HepG2 (cell line): ENCODE results near the gene ABCG1.

Experiments used
- EEA1 ChIP-seq: sonication (generic); formaldehyde crosslinking; IDR thresholded peaks from 2 replicates; pipeline ENCODE4 v1.5.1; 2020; ENCODE audit warnings: mild to moderate bottlenecking, missing genetic modification reagents, borderline replicate concordance
- TAF1 ChIP-seq: sonication (generic); formaldehyde crosslinking; IDR thresholded peaks from 2 replicates; pipeline ENCODE4 v1.4.0; 2020; ENCODE audit warnings: missing genetic modification reagents

GRCh38 chr21:42308161-42308913 lies 89.4 kb downstream of the ABCG1 start:
- TF ChIP-seq EEA1 (CRISPR knock-in tag) (no peak), TAF1 (CRISPR knock-in tag) (no peak)
